BLaER1 (cell line): ENCODE data around the gene POLR2H.

Source experiments
- H3K27ac ChIP-seq: shearing (Covaris generic); formaldehyde crosslinking; 2 replicates; pipeline ENCODE4 v1.8.1; 2022
- H3K27me3 ChIP-seq: shearing (Covaris generic); formaldehyde crosslinking; 2 replicates; pipeline ENCODE4 v1.8.1; 2022
- H3K36me3 ChIP-seq: shearing (Covaris generic); formaldehyde crosslinking; 2 replicates; pipeline ENCODE4 v1.8.1; 2022
- H3K4me1 ChIP-seq: shearing (Covaris generic); formaldehyde crosslinking; 2 replicates; pipeline ENCODE4 v1.8.1; 2022
- H3K4me2 ChIP-seq: shearing (Covaris generic); formaldehyde crosslinking; 2 replicates; pipeline ENCODE4 v1.8.1; 2022
- H3K4me3 ChIP-seq: shearing (Covaris generic); formaldehyde crosslinking; 2 replicates; pipeline ENCODE4 v1.8.1; 2022
- H3K9ac ChIP-seq: shearing (Covaris generic); formaldehyde crosslinking; 2 replicates; pipeline ENCODE4 v1.8.1; 2022
- H3K9me3 ChIP-seq: shearing (Covaris generic); formaldehyde crosslinking; 2 replicates; pipeline ENCODE4 v1.8.1; 2022
- H4K20me1 ChIP-seq: shearing (Covaris generic); formaldehyde crosslinking; 2 replicates; pipeline ENCODE4 v1.8.1; 2022
- Cebpa-rat ChIP-seq: shearing (Covaris generic); IDR thresholded peaks from 2 replicates; pipeline ENCODE4 v1.8.1; 2022

The POLR2H gene

GRCh38 chr3:184341925-184342324 is 19.6 kb upstream of the POLR2H start:
- H3K27ac ChIP-seq = no peak overlapping the region
- H3K4me3 ChIP-seq = no peak overlapping the region
- no peak for TF ChIP-seq Cebpa-rat
- H3K4me1 ChIP-seq = peaks cover 44% of the 10 kb centered on the region
- H3K4me2 ChIP-seq = no peak overlapping the region
- no peaks in the 10 kb centered on the region; the same call in 1 of the 2 replicates for H3K27me3 ChIP-seq
- H3K36me3 ChIP-seq = peaks cover 46% of the 10 kb centered on the region
- H3K9ac ChIP-seq = no peak overlapping the region
- peaks cover 54% of the 10 kb centered on the region for H4K20me1 ChIP-seq
- H3K9me3 ChIP-seq = no peaks in the 10 kb centered on the region

DNA sequence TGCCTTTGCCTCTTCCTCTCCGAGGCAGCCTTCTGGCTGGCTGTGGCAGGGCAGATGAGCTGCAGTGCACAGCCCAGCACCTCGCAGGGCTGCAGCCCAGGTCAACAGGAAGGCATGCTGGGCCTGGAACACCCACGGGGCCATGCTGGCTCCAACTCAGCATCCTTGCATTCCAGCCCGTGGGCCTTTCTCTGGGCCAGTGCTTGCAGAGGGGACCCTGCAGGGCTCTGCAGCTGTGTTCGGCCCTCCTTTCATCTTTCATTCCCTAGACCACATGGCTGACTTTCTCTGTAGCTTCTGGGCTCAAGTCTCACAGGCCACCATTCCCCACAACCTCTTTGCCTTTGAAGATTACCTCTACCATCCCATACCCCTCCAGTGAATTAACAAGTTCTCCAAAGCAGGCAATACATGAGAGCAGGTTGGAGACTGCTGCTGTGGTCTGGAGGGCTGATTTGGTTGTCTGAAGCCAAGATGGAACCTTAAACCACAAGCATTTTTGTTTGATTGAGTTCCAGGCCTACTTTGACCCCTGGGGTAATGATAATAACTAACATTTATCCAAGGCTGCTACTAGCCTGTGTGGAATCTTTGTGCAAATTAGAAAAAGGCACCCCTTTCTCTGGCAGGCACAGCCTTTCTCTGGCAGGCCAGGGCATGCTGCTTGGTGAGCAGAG is 18.2 kb upstream of the POLR2H start:
- Histone ChIP-seq H3K4me2 (no peak overlapping the region), H3K36me3 (peaks cover 54% of the 10 kb centered on the region), H3K9ac (no peak overlapping the region), H3K4me3 (no peak overlapping the region), H3K27me3 (no peaks in the 10 kb centered on the region; the same call in 1 of the 2 replicates), H3K9me3 (no peaks in the 10 kb centered on the region), H3K27ac (no peak overlapping the region), H4K20me1 (peaks cover 40% of the 10 kb centered on the region), H3K4me1 (peaks cover 29% of the 10 kb centered on the region)
- no peak for TF ChIP-seq Cebpa-rat

- no peak for TF ChIP-seq Cebpa-rat
- H3K9ac ChIP-seq = no peak overlapping the region
- H4K20me1 ChIP-seq = peaks cover 26% of the 10 kb centered on the region
- H3K4me2 ChIP-seq = no peak overlapping the region
- H3K27me3 ChIP-seq = no peaks in the 10 kb centered on the region
- peaks cover 15% of the 10 kb centered on the region for H3K4me1 ChIP-seq
- peaks cover 58% of the 10 kb centered on the region for H3K36me3 ChIP-seq
- no peaks in the 10 kb centered on the region for H3K9me3 ChIP-seq
- H3K4me3 ChIP-seq = no peak overlapping the region
- no peak overlapping the region for H3K27ac ChIP-seq
Measured at GRCh38 chr3:184344579-184345316, 16.8 kb upstream of the POLR2H start.

GRCh38 chr3:184345317-184346144 is 16.0 kb upstream of the POLR2H start:
- H3K4me2 ChIP-seq = peak overlapping the region; percentile 7; the same call in 1 of the 2 replicates
- peaks cover 20% of the 10 kb centered on the region for H4K20me1 ChIP-seq
- no peak overlapping the region for H3K4me3 ChIP-seq
- no peak overlapping the region for H3K27ac ChIP-seq
- peaks cover 63% of the 10 kb centered on the region for H3K36me3 ChIP-seq
- no peaks in the 10 kb centered on the region for H3K9me3 ChIP-seq
- H3K9ac ChIP-seq = 0 out of 2 replicates have a peak overlapping the region, but pooled peaks have one; percentile 10
- TF ChIP-seq Cebpa-rat = no peak
- no peaks in the 10 kb centered on the region for H3K27me3 ChIP-seq
- peaks cover 12% of the 10 kb centered on the region; the same call in 1 of the 2 replicates for H3K4me1 ChIP-seq

DNA sequence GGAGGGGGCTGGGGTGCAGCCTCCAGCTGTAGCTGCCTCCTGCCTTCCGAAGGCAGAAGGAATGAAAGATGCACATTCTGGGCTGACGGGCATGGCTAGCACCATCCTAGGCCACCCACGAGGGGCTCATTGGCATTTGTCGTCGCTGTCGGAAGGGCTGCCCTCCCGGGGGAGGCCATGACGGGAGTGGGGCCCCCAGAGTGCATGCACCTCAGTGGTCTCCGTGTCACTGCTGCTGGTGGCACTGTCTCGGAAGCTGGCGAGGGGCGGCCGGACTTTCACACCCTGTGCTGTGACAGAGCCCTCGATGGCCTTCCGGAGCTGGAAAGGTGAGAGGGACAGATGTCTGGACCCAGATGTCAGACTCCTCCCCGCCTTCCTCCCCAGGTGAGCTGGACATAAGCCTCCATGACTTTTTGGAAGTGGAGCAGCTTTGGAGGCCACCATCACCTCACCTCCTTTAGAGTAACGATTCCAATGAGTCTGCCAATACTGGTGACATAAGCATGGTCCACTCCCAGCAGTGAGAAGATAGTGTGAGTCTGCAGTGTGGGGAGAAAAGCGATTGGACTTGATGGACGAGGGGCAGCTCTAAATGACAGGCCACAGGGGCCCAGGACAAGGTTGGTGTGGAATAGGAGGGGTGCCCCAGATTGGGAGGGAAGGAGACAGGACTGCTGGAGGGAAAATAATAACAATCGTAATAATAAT is 14.9 kb upstream of the POLR2H start:
- peaks cover 11% of the 10 kb centered on the region for H4K20me1 ChIP-seq
- H3K4me1 ChIP-seq = peaks cover 5% of the 10 kb centered on the region; the same call in 1 of the 2 replicates
- H3K36me3 ChIP-seq = peaks cover 69% of the 10 kb centered on the region
- no peak for TF ChIP-seq Cebpa-rat
- H3K4me3 ChIP-seq = no peak overlapping the region
- no peaks in the 10 kb centered on the region for H3K9me3 ChIP-seq
- H3K4me2 ChIP-seq = no peak overlapping the region
- H3K27ac ChIP-seq = no peak overlapping the region
- H3K27me3 ChIP-seq = no peaks in the 10 kb centered on the region
- no peak overlapping the region for H3K9ac ChIP-seq

- Histone ChIP-seq H3K27ac (no peak overlapping the region), H3K4me2 (no peak overlapping the region), H3K4me3 (no peak overlapping the region), H3K27me3 (no peaks in the 10 kb centered on the region), H3K4me1 (peaks cover 5% of the 10 kb centered on the region; the same call in 1 of the 2 replicates), H3K9me3 (no peaks in the 10 kb centered on the region), H3K9ac (no peak overlapping the region), H3K36me3 (peaks cover 69% of the 10 kb centered on the region), H4K20me1 (peaks cover 8% of the 10 kb centered on the region; the same call in 1 of the 2 replicates)
- no peak for TF ChIP-seq Cebpa-rat
Measured at GRCh38 chr3:184347321-184348056, 14.0 kb upstream of the POLR2H start.

- H3K9ac ChIP-seq = no peak overlapping the region
- peaks cover 8% of the 10 kb centered on the region; the same call in 1 of the 2 replicates for H4K20me1 ChIP-seq
- no peaks in the 10 kb centered on the region for H3K9me3 ChIP-seq
- H3K4me2 ChIP-seq = no peak overlapping the region
- peaks cover 69% of the 10 kb centered on the region for H3K36me3 ChIP-seq
- no peak overlapping the region for H3K27ac ChIP-seq
- TF ChIP-seq Cebpa-rat = no peak
- H3K27me3 ChIP-seq = no peaks in the 10 kb centered on the region
- H3K4me3 ChIP-seq = no peak overlapping the region
- H3K4me1 ChIP-seq = peaks cover 5% of the 10 kb centered on the region; the same call in 1 of the 2 replicates
Measured at GRCh38 chr3:184348057-184348382, 13.5 kb upstream of the POLR2H start.

- H3K27me3 ChIP-seq = no peaks in the 10 kb centered on the region
- H3K4me1 ChIP-seq = peaks cover 5% of the 10 kb centered on the region; the same call in 1 of the 2 replicates
- no peak overlapping the region for H3K4me3 ChIP-seq
- H3K9me3 ChIP-seq = no peaks in the 10 kb centered on the region
- H3K9ac ChIP-seq = no peak overlapping the region
- no peak overlapping the region for H3K27ac ChIP-seq
- no peak overlapping the region for H3K4me2 ChIP-seq
- H4K20me1 ChIP-seq = peaks cover 8% of the 10 kb centered on the region; the same call in 1 of the 2 replicates
- no peak for TF ChIP-seq Cebpa-rat
- H3K36me3 ChIP-seq = peaks cover 66% of the 10 kb centered on the region
Measured at GRCh38 chr3:184349563-184350470, 11.7 kb upstream of the POLR2H start.
